Measurements from ENCODE around the gene ELOA2.

GRCh38 chr18:47077111-47077510 lies 41.7 kb upstream of the ELOA2 start:
- TF ChIP-seq POLR2AphosphoS5 (IDR thresholded peaks at IDR 0.05) (no peak), CTCF (IDR thresholded peaks at IDR 0.05) (no peak), EP300 (IDR thresholded peaks at IDR 0.05) (no peak), POLR2A (IDR thresholded peaks at IDR 0.05) (no peak)
